ENCODE data around the gene SC5D.

DNA sequence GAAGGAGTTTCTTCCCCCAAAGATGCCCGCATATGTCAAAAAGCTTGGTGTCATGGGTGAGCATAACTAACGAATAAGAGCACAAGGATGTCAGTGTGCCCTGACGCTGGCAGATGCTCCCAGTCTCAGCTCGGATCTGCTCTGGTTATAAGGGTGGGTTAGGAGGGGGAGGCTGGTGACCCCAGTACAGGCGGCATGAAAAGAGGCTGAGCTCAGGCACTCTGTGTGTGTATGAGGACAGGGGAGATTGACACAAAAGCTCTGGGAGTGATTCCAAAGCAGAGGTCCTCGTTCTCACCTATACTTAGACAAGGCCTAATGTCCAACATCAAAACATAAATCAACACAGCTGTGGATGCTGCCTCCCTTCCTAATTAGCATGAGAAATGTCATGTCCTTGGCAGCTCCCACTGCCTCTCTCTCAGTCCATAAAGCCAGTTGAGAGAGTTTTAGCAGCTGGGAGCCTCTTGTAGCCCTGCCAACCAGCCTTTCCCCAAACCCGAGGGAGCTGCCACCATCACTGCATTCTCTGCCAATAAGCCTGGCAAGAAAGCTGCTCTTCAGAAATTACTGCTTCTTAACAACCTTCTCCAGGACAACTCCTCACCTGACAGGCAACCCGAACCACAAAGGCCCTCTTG is 59.8 kb downstream of the SC5D start:
- TF ChIP-seq, protein P1, sequence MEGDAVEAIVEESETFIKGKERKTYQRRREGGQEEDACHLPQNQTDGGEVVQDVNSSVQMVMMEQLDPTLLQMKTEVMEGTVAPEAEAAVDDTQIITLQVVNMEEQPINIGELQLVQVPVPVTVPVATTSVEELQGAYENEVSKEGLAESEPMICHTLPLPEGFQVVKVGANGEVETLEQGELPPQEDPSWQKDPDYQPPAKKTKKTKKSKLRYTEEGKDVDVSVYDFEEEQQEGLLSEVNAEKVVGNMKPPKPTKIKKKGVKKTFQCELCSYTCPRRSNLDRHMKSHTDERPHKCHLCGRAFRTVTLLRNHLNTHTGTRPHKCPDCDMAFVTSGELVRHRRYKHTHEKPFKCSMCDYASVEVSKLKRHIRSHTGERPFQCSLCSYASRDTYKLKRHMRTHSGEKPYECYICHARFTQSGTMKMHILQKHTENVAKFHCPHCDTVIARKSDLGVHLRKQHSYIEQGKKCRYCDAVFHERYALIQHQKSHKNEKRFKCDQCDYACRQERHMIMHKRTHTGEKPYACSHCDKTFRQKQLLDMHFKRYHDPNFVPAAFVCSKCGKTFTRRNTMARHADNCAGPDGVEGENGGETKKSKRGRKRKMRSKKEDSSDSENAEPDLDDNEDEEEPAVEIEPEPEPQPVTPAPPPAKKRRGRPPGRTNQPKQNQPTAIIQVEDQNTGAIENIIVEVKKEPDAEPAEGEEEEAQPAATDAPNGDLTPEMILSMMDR (IDR thresholded peaks at IDR 0.05): no peak
- TF ChIP-seq EP300 (IDR thresholded peaks at IDR 0.05) (no peak), POLR2AphosphoS5 (IDR thresholded peaks at IDR 0.05) (no peak), POLR2A (IDR thresholded peaks at IDR 0.05; ENCODE audit: low read depth) (no peak)

Measured in esophagus muscularis mucosa (tissue), 4 donors.